Activated CD4-positive, CD25-positive, alpha-beta regulatory T cell treated with anti-CD3 and anti-CD28 coated beads, Interleukin-2, amount 50 U/mL, for 24 hours (primary cell): ENCODE measurements around the gene TEAD2.

ENCODE experiments used
- ATAC-seq, 2 donors: fragments of 150-1000 bp; cut with Tn5 transposase; one replicate each; pipeline ENCODE4 v1.10.0; 2021; ENCODE audit warnings: mild to moderate bottlenecking in 1 of 2, moderate library complexity in 1 of 2

Gene TEAD2

DNA sequence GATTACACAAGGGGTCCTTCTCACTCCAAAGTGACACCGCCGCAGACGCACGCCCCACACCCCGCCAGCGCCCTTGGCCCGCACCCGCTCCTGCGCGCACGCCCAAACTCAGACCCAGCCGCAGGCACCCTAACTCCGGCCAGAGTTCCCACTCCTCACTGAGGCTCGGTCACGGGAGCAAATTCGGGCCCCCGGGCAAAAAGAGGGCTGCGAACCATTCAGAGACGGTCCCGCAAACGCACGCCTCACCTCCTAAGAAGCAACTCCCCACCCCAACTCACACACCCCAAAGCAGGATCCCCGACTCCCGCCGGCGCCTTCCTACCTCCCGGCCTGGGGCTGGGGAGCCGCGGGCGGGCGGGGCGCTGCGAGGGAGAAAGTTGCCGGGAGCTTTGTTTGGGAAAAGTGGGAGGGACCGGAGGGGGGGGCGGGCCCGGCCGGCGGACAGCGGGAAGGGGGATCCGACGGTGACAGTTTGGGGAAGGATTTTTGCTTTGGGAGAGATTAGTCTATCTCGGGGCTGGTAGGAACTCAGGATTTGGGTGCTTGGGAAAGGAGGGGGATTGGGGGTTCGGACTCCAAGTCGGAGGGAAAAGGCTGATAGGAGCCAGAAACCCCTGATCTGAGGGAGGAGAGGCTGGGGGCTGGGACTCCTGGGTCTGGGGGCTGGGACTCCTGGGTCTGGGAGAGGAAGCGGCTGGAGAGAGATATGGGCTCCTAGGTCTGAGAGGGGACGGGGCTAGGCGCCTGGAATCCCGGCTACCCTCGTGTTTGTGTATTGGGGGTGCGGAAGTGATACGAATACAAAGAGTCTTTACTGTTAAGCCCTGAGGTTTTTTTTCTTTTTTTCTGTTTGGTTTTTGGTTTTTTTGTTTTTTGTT is at the start of gene TEAD2:
Gene TEAD2 (minus strand): TSS at position 369 of the 881 bp plus-strand sequence. CDS start 2,341 bp downstream, outside the sequence.
- ATAC-seq = no peak

DNA sequence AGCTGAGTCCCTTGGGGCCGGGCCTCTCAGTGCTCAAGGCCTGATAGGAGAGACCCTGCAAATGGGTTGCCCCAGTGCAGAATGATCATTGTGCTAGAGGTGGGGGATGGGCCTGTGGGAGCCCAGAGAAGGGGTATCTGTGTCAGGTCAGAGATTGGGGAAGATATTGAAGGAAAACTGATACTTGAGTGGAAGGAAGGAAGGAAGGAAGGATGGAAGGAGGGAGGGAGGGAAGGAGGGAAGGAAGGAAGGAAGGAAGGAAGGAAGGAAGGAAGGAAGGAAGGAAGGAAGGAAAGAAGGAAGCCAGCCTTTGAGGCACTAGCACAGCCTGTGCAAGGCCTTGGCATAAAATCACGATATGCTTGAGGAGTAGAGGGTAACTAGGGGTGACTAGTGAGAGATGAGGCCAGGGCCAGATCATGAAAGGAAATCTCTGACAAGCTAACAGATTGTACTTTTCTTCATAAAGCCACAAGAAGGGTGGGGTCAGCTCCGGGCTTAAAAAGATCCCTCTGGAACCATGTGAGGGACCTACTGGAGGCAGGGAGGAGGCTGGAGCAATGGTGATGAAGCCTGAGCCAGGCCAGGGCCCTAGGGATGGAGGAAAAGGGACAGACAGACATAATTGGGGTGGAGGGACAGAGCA is 49.6 kb upstream of the TEAD2 start:
- no peak for ATAC-seq

DNA sequence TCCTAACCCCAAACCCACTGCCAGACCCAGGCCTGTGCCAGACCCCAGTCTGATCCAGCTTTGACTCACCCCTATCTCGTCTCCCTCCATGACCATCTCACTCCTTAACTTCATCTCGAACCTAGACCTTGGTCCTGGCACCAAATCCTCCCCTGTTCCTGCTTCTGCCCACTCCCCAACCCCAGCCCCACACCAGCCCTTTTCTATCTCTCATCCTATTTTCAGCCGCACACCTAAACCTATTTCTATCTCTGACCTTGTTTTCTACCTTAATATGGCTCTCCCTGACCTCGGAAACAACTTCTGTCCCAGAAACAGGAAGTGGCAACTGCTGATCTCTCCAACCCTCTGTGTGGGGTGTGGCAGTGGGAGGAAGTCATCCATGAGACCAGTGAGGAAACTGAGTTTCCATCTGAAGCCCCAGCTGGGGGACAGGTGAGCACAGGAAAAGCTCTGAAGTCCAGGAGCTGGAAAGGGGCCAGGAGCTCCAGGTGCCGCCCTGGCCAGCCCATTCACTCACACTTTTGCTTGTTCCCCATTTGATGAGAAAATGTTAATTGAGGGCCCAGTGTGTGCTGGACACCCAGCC is 47.3 kb upstream of the TEAD2 start:
- peak in 1 of 2 donors; percentile 41 for ATAC-seq

DNA sequence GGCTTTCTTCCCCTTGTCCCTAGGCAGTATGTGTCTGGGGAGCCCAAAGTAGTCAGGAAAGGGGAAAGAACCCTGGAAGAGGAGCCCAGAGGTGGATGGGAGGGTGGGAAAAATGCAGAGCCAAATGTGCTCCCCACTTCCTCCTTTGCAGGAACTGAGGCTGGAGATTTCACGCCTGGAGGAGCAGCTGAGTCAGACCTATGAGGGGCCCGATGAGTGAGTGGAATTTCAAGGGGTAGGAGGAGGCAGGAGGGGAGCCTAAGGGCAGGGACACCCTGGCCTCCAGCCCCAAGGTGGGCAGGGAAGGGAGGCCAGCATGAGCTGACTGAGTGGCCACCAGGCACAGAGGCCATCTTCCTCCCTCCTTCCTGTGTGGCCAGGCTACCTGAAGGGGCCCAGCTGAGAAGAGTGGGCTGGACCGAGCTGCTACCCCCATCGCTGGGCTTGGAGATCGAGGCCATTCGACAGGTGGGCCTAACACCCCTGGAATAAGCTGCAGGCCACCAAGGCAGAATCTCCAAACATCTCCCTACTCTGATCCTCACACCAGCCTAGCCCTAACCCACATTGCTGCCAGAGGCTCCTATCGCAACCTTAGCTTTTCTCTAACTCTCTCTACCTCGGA is 46.7 kb upstream of the TEAD2 start:
- ATAC-seq = peak in 1 of 2 donors; percentile 21

DNA sequence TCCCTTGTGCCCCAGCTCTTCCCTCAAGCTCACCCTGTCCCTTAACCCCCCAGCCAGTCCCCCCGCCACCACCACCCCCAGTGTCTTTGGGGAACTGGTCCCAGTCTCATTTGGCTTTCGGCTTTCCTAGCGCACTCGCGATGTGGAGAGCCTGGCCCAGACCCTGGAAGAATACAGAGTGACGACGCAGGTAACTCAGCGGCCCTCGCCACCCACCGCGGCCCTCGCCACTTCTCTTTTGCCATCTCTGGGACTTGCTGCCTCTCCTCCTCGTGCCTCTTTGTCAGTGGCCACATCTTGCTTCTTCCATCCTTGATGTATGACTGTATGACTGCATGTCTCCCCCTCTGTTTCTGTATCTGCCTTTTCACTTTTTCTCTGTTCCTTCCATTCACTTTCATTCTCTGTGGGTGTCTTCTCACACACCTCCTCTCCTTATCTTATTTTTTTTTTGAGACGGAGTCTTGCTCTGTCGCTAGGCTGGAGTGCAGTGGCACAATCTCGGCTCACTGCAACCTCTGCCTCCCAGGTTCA is 45.3 kb upstream of the TEAD2 start:
- no peak for ATAC-seq

DNA sequence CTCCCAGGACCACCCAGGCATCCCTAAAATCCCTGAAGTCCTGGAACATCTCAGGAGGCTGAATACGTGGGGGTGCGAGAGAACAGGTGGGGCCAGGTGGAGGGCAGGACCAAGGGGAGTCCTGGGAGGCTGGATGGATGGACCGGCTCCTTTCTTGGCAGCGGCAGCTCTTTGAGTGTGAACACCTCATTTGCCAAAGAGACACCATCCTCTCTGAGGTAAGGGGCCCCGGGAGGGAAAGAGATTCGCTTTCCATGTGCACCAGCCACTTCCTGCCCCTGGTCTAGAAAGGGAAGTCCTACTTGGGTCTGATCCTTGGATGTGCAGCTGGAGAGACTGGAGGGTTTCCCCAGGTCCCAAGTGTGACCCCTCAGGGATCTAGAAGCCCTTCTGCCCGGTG is 44.9 kb upstream of the TEAD2 start:
- no peak for ATAC-seq

DNA sequence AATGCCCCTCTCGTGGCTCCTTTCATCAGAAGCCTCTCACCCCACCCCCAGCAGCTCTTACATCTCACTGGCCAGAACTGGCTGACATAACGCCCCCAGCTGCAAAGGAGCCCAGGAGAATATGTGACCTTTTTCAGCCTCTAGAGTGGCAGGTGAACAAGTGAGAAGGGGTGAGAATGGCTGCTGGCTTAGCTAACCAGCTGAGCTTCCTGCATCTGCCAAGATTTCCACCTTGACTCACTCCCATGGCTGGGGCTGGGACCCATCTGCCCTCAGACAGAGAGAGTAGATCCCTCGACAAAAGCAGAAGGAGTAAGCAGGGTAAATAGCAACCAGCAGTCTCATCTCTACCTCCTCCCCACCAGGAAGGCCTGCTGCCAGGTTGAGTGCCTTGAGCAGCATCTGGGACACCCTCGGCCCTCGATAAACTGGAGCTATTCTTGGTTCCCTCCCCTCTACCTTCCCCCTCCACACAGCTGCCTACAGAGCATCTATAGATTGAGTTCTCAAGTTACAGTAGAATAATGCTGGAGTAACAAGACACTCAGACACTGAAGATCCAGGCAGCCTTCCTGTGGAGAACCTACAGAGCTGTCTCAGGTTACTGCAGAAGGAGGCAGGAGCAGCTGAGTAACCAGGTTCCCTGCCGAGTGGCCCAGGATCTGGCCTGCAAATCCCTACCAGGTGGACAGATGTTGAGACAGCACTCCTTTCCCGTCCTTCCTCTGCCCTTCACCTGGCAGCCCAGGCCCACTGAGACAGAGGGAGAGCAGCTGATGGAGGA is 41.4 kb upstream of the TEAD2 start:
- ATAC-seq = no peak

DNA sequence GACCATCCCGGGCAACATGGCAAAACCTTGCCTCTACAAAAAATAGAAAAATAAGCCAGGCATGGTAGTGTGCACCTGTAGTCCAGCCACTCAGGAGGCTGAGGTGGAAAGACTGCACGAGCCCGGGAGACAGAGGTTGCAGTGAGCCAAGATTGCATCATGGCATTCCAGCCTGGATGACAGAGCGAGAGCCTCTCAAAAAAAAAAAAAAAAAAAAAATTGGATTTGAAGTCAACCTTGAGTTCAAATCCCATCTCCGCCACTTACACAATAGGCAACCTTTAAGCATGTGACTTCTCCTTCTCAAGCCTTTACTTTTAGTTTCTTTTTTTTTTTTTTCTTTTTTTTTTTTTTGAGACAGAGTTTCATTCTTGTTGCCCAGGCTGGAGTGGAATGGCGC is 37.8 kb upstream of the TEAD2 start:
- ATAC-seq = no peak

DNA sequence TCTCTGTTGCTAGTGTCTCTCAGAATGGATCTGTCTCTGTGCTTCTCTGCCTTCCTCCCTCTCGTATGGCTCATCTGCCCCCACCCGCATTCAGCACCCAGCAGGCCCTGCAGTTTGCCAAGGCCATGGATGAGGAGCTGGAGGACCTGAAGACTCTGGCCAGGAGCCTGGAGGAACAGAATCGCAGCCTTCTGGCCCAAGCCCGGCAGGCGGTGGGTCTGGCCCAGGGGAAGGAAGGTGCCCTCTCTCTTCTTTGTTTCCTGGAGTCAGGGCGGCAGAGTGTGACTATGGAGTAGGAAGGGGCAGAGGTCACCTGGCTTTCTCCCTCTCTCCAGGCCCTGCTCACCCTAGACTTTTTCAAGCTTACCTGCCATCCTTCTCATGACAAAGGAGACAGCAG is 36.7 kb upstream of the TEAD2 start:
- no peak for ATAC-seq

DNA sequence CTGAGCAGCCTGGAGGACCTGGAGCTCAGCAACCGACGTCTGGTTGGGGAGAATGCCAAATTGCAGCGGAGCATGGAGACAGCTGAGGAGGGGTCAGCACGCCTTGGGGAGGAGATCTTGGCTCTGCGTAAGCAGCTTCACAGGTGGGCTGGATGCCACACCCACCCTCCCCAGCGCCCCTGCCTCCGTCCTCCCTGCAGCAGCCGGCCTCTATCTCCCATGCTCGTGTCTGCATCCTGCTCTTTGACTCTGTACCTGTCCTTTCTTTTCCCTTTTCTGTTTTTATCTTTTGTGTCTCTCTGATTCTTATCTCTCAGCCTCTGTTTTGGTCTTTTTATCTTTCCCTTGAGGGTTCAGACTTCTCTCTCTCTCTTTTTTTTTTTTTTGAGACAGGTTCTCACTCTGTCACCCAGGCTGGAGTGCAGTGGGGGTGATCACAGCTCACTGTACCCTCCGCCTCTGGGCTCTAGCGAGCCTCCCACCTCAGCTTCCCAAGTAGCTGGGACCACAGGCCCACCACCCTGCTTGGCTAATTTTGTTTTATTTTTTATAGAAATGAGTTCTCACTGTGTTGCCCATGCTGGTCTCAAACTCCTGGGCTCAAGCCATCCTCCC is 35.9 kb upstream of the TEAD2 start:
- ATAC-seq = no peak

DNA sequence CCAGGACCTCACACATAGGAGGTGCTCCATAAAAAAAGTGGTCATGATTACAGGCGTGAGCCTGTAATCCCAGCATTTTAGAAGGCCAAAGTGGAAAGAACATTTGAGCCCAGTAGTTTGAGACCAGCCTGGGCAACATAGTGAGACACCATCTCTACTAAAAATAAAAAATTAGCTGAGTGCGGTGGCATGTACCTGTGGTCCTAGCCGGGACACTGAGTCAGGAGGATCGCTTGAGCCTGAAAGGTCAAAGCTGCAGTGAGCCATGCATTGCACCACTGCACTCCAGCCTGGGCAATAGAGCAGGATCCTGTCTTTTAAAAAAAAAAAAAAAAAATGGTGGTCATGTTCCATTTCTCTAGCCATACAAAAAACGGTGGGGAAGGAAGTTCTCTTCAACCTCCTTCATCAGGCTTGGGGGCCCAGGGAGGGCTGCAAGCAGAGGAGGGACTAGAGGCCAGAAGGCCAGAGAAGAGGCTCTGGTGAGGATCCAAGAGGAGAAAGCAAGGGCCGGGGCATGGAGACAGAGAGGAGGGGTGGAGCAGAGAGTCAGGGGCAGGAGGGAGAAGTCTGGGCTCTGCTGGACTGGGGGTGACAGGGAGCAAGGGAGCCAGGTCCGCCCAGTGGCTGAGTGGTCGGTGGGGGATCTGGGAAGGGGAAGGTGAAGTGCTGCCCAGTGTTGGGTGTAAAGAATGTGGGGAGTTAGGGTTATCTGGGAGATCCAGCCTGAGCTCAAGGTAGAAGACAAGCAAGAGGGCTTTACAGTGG is 34.7 kb upstream of the TEAD2 start:
- no peak for ATAC-seq

DNA sequence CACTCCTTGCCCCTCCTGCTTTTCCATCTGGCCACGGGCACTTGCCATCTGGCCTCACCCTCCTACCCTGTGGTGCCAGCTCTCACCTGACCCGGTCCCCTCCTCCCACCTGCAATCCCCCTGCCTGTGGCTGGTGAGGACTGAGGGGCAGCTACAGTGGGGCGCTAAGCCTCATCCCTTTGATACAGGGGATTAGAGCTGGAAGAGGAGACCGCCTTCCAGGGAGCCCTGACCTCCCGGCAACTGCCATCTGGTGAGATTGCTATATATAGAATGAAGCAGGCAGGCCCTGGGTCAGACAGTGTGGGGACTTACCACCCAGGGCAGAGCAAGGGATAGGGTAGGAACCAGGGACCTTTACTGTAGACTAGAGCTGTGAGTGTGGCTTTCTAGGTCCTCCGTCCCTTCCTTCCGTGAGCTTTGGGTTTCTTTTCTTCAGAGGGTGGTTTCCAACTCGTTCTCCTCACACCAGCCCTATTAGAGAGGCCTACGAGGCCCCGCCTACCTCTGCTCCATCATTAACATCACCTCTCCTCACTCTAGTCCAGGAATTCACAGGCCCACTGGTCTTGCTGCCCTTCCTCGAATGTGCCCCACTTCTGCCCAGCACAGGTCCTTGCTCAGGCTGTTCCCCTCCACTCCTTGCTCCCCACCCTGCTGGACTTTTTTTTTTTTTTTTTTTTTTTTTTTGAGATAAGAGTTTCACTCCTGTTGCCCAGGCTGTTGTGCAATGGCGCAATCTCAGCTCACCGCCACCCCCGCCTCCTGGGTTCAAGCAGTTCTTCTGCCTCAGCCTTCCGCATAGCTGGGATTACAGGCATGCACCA is 33.6 kb upstream of the TEAD2 start:
- no peak for ATAC-seq

DNA sequence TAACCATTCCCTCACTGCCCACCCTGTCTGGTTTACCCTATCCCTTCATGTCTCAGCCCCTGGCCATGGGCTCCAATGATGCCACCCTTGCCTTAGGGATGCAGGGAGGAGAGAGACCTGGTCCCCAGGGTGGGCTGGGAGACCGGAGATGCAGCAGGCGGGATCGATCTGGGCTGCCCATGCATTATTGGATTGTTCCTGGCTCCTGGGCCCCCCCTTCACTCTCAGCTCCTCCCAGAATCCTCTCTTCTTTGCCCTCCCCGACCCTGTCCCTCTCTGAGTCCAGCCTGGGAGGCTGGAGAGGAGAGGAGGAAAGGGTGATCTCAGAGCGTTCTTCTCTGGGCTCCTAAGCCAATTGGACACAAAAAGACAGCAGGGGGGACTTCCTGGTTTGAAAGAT is 31.7 kb upstream of the TEAD2 start:
- ATAC-seq = no peak

DNA sequence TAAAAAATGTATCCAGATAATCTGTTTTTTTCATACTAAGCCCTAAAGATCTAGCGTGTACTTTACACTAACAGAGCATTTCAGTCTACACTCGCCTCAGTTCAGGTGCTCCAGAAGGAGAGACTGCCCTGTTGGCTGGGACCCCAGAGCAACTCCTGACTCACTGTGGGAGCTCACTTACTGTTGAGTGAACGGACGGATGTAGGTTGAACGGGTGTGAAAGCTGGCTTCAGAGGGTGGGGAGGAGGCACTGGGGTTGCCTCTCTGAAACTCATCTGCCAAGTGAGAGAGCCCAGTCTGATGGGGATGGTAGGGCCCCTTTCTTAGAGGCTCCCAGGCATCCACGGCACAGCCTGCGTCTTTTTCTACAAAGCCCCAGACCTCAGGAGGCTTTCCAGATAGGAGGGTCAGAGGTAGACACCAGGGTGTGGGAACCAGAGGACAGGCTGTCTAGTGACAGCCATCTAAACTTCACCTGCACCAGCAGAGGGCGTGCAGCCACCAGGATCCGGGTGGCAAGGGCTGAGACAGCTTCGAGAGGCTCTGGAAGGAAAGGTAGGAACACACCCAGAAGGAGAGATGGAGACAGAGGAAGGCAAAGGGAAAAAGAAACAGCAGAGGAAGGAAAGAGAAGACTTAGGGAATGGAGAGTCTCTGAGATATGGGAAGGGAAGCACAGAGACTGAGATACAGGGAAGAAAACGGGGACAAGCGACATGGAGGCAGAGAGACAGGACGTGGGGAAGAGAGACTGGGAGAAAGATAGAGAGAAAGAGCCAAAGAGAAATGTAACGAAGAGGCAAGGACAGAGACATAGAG is 29.6 kb upstream of the TEAD2 start:
- peak; percentile 92 for ATAC-seq

DNA sequence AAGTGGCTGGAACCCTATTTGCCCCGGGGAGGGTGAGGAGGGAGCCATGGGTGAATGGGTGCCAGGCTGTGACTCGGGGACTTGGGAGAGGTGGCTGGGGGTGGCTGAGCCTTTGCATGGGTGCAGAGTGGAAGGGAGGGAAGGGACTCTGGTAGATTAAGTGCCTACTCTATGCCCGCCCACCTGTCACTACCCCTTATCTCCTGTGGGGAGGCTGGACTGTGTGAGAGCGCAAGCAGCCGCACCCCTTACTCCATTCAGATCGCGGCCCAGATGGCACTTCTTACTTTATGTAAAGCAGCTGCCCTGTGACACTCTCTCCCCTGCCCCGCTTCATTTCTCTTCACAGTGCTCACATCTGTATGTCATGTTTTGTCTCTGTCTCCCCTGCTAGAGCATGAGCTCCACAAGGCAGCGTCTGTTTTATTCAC is 28.7 kb upstream of the TEAD2 start:
- ATAC-seq = no peak

DNA sequence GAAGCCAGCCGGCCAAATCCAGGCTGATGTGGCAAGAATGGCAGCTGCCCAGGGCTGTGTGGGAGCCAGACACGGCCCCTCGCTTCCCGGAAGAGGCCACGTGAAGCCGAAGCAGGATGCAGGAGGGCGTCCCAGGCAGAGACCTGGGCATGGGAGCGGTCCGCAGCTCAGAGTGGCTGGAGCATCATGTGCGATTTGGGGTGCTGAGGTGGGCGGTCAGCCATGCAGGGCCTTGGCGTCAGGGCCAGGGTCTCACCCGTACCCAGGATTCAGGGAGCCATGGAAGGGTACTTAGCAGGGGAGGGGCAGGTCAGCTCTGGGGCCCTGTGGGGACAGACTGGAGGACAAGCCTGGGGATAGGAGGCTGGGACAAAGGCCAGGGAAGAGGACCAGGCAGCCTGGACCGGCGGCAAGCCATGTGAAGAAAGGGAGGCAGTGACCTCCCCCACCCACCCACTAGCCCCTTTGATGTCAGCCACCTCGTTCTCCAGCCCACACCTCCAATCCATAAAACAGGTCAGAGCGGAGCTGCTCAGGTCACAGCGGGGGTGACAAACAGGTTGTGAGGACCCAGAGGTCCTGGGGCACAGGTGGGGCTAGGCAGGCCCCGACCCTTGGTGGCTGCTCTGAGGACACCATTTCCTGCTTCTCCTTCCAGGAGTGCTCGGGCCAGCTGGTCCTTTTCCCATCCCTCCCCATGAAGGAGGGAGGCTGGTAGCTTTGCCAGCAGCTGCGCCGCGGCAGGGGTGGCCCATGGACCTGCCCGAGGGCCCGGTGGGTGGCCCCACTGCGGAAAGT is 28.1 kb upstream of the TEAD2 start:
- ATAC-seq = no peak

DNA sequence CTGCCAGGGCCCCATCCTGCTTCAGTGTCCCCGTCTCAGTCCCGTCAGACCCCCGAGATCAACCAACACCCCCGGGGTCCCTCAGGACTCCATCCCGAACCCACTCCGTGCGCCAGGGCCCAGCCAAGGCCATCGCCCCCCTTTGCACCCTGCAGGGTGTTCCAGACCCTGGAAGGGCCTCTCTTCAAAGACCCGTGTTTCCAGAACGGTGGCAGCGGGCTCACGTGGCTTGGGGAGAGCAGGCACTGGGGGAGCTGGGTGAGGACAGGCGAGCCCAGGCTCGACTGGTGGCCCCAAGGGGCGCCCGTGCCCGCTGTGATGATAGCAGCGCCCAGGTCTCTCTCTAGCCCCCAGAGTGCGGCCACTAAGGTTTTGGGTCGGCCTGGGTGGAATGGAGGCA is 27.2 kb upstream of the TEAD2 start:
- no peak for ATAC-seq

DNA sequence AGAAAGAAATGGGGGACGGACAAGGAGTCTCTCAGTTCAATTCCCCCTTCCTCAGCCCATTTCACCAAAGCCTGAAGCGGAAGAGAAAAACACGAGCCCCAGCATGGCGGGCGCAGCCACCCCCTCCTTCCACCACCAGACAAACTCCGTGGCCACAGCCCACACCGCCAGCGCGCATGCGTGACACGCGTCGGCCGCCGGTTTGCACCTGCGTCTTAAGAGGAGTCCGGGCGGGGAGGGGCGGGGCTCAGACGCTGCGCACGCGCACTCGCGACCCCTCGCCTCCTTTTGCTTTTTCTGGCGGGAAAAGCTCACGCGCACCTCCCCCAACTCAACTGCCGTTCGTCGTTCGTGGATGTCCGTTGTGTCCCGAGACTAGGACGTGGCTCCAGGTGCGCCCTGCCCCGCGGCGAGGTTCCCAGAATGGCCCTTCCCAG is 25.7 kb upstream of the TEAD2 start, which contains the start of gene KASH5:
Gene KASH5 (plus strand): TSS at position 314 of the 437 bp plus-strand sequence. CDS start 2,635 bp downstream, outside the sequence.
- ATAC-seq = peak; percentile 54 to 55
